ENCODE results near the gene ALCAM.

Gene ALCAM

GRCh38 chr3:105497386-105497785 lies 130.7 kb downstream of the ALCAM start:
- DNase-seq = no peak

- DNase-seq = no peak
Measured at GRCh38 chr3:105499961-105500360, 133.3 kb downstream of the ALCAM start.

GRCh38 chr3:105502333-105502732 lies 135.6 kb downstream of the ALCAM start:
- DNase-seq = no peak

- no peak for DNase-seq
Measured at GRCh38 chr3:105503191-105503593, 136.5 kb downstream of the ALCAM start.

GRCh38 chr3:105504440-105504951 lies 137.8 kb downstream of the ALCAM start:
- no peak for DNase-seq

GRCh38 chr3:105505170-105505569 lies 138.5 kb downstream of the ALCAM start:
- no peak for DNase-seq

- DNase-seq = no peak
Measured at GRCh38 chr3:105511031-105511430, 144.3 kb downstream of the ALCAM start.

GRCh38 chr3:105512061-105512460 lies 145.4 kb downstream of the ALCAM start:
- DNase-seq = no peak

- DNase-seq = no peak
Measured at GRCh38 chr3:105513042-105513441, 146.3 kb downstream of the ALCAM start.

- no peak for DNase-seq
Measured at GRCh38 chr3:105513886-105514285, 147.2 kb downstream of the ALCAM start.

GRCh38 chr3:105515372-105515771 lies 148.7 kb downstream of the ALCAM start:
- no peak for DNase-seq

GRCh38 chr3:105516972-105517371 lies 150.3 kb downstream of the ALCAM start:
- no peak for DNase-seq

- DNase-seq = no peak
Measured at GRCh38 chr3:105518203-105518602, 151.5 kb downstream of the ALCAM start.

GRCh38 chr3:105518806-105519418 lies 152.2 kb downstream of the ALCAM start:
- DNase-seq = peak; percentile 53

GRCh38 chr3:105521770-105522169 lies 155.1 kb downstream of the ALCAM start:
- no peak for DNase-seq

GRCh38 chr3:105523501-105523900 lies 156.8 kb downstream of the ALCAM start:
- DNase-seq = no peak

GRCh38 chr3:105525531-105525930 lies 158.8 kb downstream of the ALCAM start:
- no peak for DNase-seq

GRCh38 chr3:105526360-105527111 lies 159.8 kb downstream of the ALCAM start:
- no peak for DNase-seq

GRCh38 chr3:105527535-105527934 lies 160.8 kb downstream of the ALCAM start:
- no peak for DNase-seq

GRCh38 chr3:105527949-105528348 lies 161.2 kb downstream of the ALCAM start:
- DNase-seq = no peak

GRCh38 chr3:105528955-105529354 lies 162.2 kb downstream of the ALCAM start:
- no peak for DNase-seq

GRCh38 chr3:105529456-105529855 lies 162.7 kb downstream of the ALCAM start:
- DNase-seq = no peak

- DNase-seq = no peak
Measured at GRCh38 chr3:105532251-105532650, 165.5 kb downstream of the ALCAM start.

GRCh38 chr3:105533960-105534359 lies 167.3 kb downstream of the ALCAM start:
- DNase-seq = no peak

- DNase-seq = no peak
Measured at GRCh38 chr3:105534491-105534890, 167.8 kb downstream of the ALCAM start.

Measured in hematopoietic multipotent progenitor cell treated with erythropoietin and hydrocortisone succinate and interleukin-3 and kit ligand, for 8 days (in vitro differentiated cells).